HCT116 (cell line): ENCODE results near the gene YAE1.

ENCODE experiments used
- CEBPB ChIP-seq: IDR thresholded peaks from 2 replicates; pipeline ENCODE4 v1.6.1; 2012; ENCODE audit warnings: low read depth
- CTCF ChIP-seq, 3 experiments: fragments of 200-600 bp in 1 of 3; sonication (generic) in 1 of 3; IDR thresholded peaks in 2 of 3; conservative IDR thresholded peaks in 1 of 3; 2 replicates each; pipeline ENCODE4 v1.5.1; 2012 to 2017; ENCODE audit warnings: low read depth in 2 of 3, low read length in 2 of 3, antibody characterized with exemption in 1 of 3, borderline replicate concordance in 1 of 3, control low read depth in 1 of 3, mild to moderate bottlenecking in 1 of 3, mixed read lengths in 1 of 3, mixed run types in 1 of 3, moderate library complexity in 1 of 3; ENCODE audit not compliant: insufficient read depth in 1 of 3
- EZH2 ChIP-seq: fragments of 200-600 bp; sonication (generic); IDR thresholded peaks from 2 replicates; pipeline ENCODE4 v1.6.1; 2017; ENCODE audit warnings: antibody characterized with exemption, mixed run types
- MAX ChIP-seq: IDR thresholded peaks from 2 replicates; pipeline ENCODE4 v1.6.1; 2012
- POLR2A ChIP-seq: IDR thresholded peaks from 2 replicates; pipeline ENCODE4 v1.7.0; 2011; ENCODE audit warnings: borderline replicate concordance; ENCODE audit not compliant: insufficient read depth, insufficient read length; ENCODE audit errors: extremely low read depth
- POLR2AphosphoS5 ChIP-seq: IDR thresholded peaks from 2 replicates; pipeline ENCODE4 v1.6.1; 2011; ENCODE audit warnings: mild to moderate bottlenecking, low read depth, low read length, moderate library complexity
- RAD21 ChIP-seq: IDR thresholded peaks from 2 replicates; pipeline ENCODE4 v1.6.1; 2012; ENCODE audit warnings: low read depth, mild to moderate bottlenecking
- SIN3A ChIP-seq: IDR thresholded peaks from 2 replicates; pipeline ENCODE4 v1.6.1; 2012; ENCODE audit warnings: low read depth
- SP1 ChIP-seq: IDR thresholded peaks from 2 replicates; pipeline ENCODE4 v1.6.1; 2012; ENCODE audit warnings: low read depth
- YY1 ChIP-seq: IDR thresholded peaks from 2 replicates; pipeline ENCODE4 v1.6.1; 2011; ENCODE audit warnings: low read length, low read depth, moderate library complexity, mild to moderate bottlenecking; ENCODE audit not compliant: insufficient replicate concordance; ENCODE audit errors: extremely low read depth
- ZNF274 ChIP-seq: fragments of 200-500 bp; sonication (Bioruptor generic); IDR thresholded peaks from 2 replicates; pipeline ENCODE4 v1.6.1; 2014; ENCODE audit warnings: mild to moderate bottlenecking, low read depth, low read length, inconsistent platforms

GRCh38 chr7:39605087-39605486, 38.9 kb downstream of the YAE1 start:
- TF ChIP-seq CTCF (IDR thresholded peaks at IDR 0.05 in 2 of 3, conservative IDR thresholded peaks at IDR 0.05 in 1 of 3; ENCODE audit: borderline replicate concordance in 1 of 3, insufficient read depth in 1 of 3, low read depth in 2 of 3, low read length in 2 of 3): no peak
- no peak for TF ChIP-seq RAD21
- TF ChIP-seq POLR2AphosphoS5: no peak
- no peak for TF ChIP-seq EZH2
- TF ChIP-seq POLR2A: no peak
- TF ChIP-seq SIN3A: no peak
- TF ChIP-seq SP1: no peak
- no peak for TF ChIP-seq YY1
- TF ChIP-seq ZNF274: no peak
- TF ChIP-seq CEBPB: no peak
- no peak for TF ChIP-seq MAX
